A549 (cell line): ENCODE measurements around the gene ELOVL2.

ENCODE experiments used
- CTCF ChIP-seq: fragments of >200 bp; sonication (Bioruptor Twin); formaldehyde crosslinking; IDR thresholded peaks from 3 replicates; pipeline ENCODE4 v1.5.1; 2016
- KDM5A ChIP-seq: fragments of 200-600 bp; sonication (generic); IDR thresholded peaks from 2 replicates; pipeline ENCODE4 v1.6.1; 2016; ENCODE audit warnings: antibody characterized with exemption, mild to moderate bottlenecking
- MYC ChIP-seq: IDR thresholded peaks from 2 replicates; pipeline ENCODE4 v1.6.1; 2012; ENCODE audit warnings: mild to moderate bottlenecking, inconsistent platforms, low read length, improper control_type of control experiment, borderline replicate concordance
- POLR2A ChIP-seq: IDR thresholded peaks from 2 replicates; pipeline ENCODE4 v1.6.1; 2012; ENCODE audit warnings: mild to moderate bottlenecking, low read length

- peak; percentile 99 for TF ChIP-seq CTCF
- TF ChIP-seq KDM5A = no peak
- TF ChIP-seq POLR2A = no peak
- TF ChIP-seq MYC = no peak
Observed at GRCh38 chr6:11043961-11044711, at the start of gene ELOVL2.
